HL-60 (cell line): Measurements from ENCODE around the gene UNC5C.

Source experiments
- DNase-seq, 2 experiments: peaks; one replicate each; pipeline ENCODE4 v3.0.0-alpha.2; 2010 to 2020; ENCODE audit warnings: low read depth in 1 of 2, low spot score in 1 of 2
- H3K27ac ChIP-seq: fragments of 250-450 bp; sonication (Bioruptor Pico); replicated peaks from 2 replicates; pipeline ENCODE4 v1.5.1; 2020; ENCODE audit warnings: mild to moderate bottlenecking, moderate library complexity
- H3K27me3 ChIP-seq: fragments of 250-450 bp; sonication (Bioruptor Pico); 2 replicates; pipeline ENCODE4 v1.5.1; 2021; ENCODE audit warnings: mild to moderate bottlenecking, moderate library complexity; ENCODE audit not compliant: insufficient read depth, poor library complexity, severe bottlenecking
- H3K4me3 ChIP-seq: replicated peaks from 2 replicates; pipeline ENCODE4 v1.5.1; 2011; ENCODE audit warnings: mild to moderate bottlenecking, control low read depth, low read length; ENCODE audit not compliant: insufficient read depth
- CTCF ChIP-seq: IDR thresholded peaks from one replicate; pipeline ENCODE4 v1.5.1; 2011; ENCODE audit warnings: low read length, control low read depth, inconsistent platforms; ENCODE audit not compliant: insufficient read depth
- GABPA ChIP-seq: IDR thresholded peaks from 2 replicates; pipeline ENCODE4 v1.6.1; 2012; ENCODE audit warnings: low read depth
- POLR2AphosphoS5 ChIP-seq: IDR thresholded peaks from 2 replicates; pipeline ENCODE4 v1.6.1; 2012; ENCODE audit warnings: low read depth
- SPI1 ChIP-seq: IDR thresholded peaks from 2 replicates; pipeline ENCODE4 v1.6.1; 2012; ENCODE audit warnings: low read depth, mild to moderate bottlenecking, borderline replicate concordance
- TF ChIP-seq, protein P1 (sequence below): IDR thresholded peaks from 2 replicates; pipeline ENCODE4 v1.6.1; 2012; ENCODE audit warnings: low read depth; ENCODE audit not compliant: insufficient replicate concordance

Gene UNC5C

DNA sequence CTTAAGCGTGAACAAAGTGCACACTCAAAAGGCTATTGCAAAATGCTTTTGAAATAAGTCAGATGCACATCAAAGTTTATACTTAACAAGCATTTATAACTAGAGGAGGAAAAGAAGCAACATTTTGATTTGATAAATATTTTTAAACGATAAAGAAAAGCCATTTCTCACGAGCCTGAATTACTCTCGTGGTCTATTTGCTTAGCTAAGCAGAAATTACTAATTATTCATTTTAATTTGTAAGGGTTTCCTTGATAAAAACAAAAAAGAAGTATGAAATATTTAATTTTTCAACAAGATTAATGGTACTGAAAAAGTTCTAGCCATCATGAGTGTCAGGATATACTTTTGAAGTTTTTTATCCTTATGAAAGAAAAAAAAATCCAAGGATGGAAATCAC is 78.2 kb downstream of the UNC5C start:
- DNase-seq, result no peak
- TF ChIP-seq CTCF, result no peak
- TF ChIP-seq, protein P1, sequence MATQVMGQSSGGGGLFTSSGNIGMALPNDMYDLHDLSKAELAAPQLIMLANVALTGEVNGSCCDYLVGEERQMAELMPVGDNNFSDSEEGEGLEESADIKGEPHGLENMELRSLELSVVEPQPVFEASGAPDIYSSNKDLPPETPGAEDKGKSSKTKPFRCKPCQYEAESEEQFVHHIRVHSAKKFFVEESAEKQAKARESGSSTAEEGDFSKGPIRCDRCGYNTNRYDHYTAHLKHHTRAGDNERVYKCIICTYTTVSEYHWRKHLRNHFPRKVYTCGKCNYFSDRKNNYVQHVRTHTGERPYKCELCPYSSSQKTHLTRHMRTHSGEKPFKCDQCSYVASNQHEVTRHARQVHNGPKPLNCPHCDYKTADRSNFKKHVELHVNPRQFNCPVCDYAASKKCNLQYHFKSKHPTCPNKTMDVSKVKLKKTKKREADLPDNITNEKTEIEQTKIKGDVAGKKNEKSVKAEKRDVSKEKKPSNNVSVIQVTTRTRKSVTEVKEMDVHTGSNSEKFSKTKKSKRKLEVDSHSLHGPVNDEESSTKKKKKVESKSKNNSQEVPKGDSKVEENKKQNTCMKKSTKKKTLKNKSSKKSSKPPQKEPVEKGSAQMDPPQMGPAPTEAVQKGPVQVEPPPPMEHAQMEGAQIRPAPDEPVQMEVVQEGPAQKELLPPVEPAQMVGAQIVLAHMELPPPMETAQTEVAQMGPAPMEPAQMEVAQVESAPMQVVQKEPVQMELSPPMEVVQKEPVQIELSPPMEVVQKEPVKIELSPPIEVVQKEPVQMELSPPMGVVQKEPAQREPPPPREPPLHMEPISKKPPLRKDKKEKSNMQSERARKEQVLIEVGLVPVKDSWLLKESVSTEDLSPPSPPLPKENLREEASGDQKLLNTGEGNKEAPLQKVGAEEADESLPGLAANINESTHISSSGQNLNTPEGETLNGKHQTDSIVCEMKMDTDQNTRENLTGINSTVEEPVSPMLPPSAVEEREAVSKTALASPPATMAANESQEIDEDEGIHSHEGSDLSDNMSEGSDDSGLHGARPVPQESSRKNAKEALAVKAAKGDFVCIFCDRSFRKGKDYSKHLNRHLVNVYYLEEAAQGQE, result no peak
- Histone ChIP-seq H3K4me3 (no peak overlapping the region), H3K27me3 (no peaks in the 10 kb centered on the region), H3K27ac (no peak overlapping the region)

- DNase-seq, result no peak
- TF ChIP-seq GABPA (no peak), CTCF (no peak), SPI1 (no peak), POLR2AphosphoS5 (no peak)
- TF ChIP-seq, protein P1, result no peak
- H3K4me3 ChIP-seq, result no peak overlapping the region
- H3K27ac ChIP-seq, result no peak overlapping the region
- H3K27me3 ChIP-seq, result no peaks in the 10 kb centered on the region
Observed at GRCh38 chr4:95469617-95470016, 79.2 kb downstream of the UNC5C start.

DNA sequence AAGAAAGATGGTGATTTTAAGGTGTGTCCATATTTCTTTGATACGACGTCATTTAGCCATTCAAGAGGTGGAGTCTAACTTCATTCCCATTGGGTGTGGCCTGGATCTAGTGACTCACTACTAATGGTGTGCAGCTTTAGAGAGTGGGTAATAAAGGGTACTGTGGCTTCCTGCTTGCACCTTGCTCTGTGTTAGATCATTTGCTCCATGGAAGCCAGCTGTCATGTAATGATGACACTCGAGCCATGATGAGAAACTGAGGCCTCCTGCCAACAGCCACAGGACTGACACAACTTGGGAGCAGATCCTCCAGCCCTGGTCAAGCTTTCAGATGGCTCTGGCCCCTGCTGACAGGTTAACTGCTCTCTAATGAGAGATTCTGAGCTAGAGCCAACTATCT is 82.0 kb downstream of the UNC5C start:
- H3K27ac ChIP-seq, result no peak overlapping the region
- TF ChIP-seq CTCF, result no peak
- TF ChIP-seq POLR2AphosphoS5, result no peak
- TF ChIP-seq, protein P1, result no peak
- no peak for TF ChIP-seq GABPA
- no peak for TF ChIP-seq SPI1
- H3K4me3 ChIP-seq, result no peak overlapping the region
- DNase-seq, result no peak
- no peaks in the 10 kb centered on the region for H3K27me3 ChIP-seq
